HFF-Myc (cell line): ENCODE data around the gene NPHS2.

Experiments used
- DNase-seq: peaks from one replicate; pipeline ENCODE4 v3.0.0-alpha.2; 2011; ENCODE audit warnings: low read depth; ENCODE audit errors: extremely low read depth
- H3K4me3 ChIP-seq: replicated peaks from 2 replicates; pipeline ENCODE4 v1.5.1; 2011; ENCODE audit warnings: low read depth, mild to moderate bottlenecking, control low read depth, low read length
- CTCF ChIP-seq: IDR thresholded peaks from 2 replicates; pipeline ENCODE4 v1.5.1; 2012; ENCODE audit warnings: mild to moderate bottlenecking, low read depth, low read length, control low read depth; ENCODE audit errors: missing control alignments

The NPHS2 gene

DNA sequence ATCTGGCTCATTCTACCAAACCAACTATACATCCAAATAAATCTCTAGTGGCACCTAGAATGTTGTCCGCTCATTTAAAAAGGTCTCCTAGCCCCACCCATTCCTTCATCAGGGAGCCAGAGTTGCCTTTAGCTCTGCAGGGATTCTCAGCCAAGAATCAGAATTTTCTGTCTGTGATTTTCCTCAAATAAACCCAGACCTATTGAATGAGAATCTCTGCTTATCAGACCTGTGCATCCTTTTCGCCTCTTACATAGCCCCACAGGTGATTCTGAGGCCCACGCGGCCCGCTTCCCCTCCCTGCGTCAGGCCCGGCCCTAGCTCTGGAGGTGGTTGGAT is 15.5 kb upstream of the NPHS2 start:
- DNase-seq = no peak
- no peak for TF ChIP-seq CTCF
- no peak overlapping the region for H3K4me3 ChIP-seq

GRCh38 chr1:179590671-179591070 is 14.9 kb upstream of the NPHS2 start:
- no peak for TF ChIP-seq CTCF
- DNase-seq = no peak
- H3K4me3 ChIP-seq = no peak overlapping the region

DNA sequence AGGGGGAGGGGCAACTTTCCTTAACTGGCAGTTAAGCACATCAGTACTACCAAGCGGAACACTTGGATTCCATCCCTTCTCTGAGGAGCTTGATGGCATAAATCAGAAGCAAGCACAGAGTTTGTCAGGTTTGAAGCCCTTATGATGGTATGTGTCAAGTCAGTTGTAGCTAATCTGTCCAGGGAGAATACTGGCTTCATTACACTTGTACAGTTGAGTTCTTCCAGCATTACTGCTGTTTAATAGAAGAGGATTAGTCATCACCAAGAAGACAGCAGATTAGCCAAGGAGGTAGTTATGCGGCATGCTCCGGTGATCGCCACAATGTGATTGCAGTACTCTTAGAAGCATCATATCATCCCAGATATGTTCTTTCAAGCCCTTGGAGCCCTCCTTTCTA is 13.8 kb upstream of the NPHS2 start:
- no peak for TF ChIP-seq CTCF
- no peak overlapping the region for H3K4me3 ChIP-seq
- DNase-seq = no peak

- no peak for DNase-seq
- no peak overlapping the region for H3K4me3 ChIP-seq
- no peak for TF ChIP-seq CTCF
Observed at GRCh38 chr1:179588425-179589024, 12.8 kb upstream of the NPHS2 start.

DNA sequence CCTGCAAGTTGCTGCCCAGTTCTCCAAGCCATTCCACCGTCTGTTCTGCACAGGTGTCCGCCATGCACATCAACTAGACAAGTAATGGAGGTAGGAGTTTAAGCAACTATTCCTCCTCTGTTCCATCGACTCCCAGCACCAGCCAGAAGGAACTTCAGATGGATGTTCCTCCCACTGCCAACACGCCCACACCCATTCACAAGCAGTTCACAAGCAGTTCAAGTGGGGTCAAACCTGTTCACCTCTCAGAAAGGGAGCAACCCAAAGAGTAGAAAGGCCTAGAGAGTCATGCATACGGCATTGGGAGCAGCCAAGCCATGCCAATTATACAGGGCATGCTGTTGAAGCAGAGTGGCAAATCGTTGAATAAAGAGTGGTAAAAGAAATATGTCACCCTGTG is 11.6 kb upstream of the NPHS2 start:
- no peak for TF ChIP-seq CTCF
- no peak overlapping the region for H3K4me3 ChIP-seq
- no peak for DNase-seq

- TF ChIP-seq CTCF = peak; percentile 34
- H3K4me3 ChIP-seq = no peak overlapping the region
- DNase-seq = no peak
Observed at GRCh38 chr1:179586107-179586823, 10.5 kb upstream of the NPHS2 start.
